GM19239 (cell line): Measurements from ENCODE around the gene IQCM.
"Not testable (repeated sequence)": the region's sequence is repeated elsewhere in the genome, so short reads cannot be mapped to it uniquely, and the experiment has no call there.

Experiments
- DNase-seq: peaks from one replicate; pipeline ENCODE4 v3.0.0; 2011; ENCODE audit warnings: low spot score; ENCODE audit not compliant: insufficient read length
- FAIRE-seq: peaks from 2 replicates; lab custom pipeline; 2011; peaks lifted over from hg19 to GRCh38; lab: Jason Lieb, UNC

Gene IQCM

DNA sequence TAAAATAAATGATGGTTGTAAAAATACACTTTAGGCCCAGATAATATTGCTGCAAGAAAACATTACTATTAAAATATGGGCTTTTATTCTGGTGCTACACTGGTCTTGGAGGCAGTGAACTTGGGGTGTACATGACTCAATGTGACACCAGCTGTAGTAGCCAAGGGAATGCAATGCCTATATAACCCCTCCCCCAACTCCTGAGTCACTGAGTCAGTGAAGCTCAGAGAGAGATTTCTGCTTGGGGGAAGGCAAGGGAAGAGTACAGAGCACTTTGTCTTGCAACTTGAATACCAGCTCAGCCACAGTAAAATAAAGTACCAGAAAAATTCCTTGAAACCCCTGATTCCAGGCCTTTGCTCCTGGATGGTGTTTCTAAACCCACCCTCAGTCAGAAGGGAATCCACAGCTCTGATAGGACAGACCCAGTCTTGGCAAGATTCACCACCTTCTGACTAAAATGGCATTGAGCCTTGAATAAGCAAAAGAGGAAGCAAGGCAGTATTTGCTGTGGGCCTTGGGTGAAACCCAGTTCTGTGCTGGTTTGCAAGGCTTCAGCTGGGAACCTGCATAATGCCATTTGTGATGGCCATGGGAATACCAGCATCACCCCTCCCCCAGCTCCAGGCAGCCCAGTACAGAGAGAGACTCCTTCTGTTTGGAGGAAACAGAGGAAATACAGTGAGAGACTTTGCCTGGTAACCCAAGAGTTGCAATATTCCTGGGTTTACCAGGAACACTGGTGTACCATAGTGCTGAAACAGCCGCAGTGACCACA, 209.9 kb downstream of the IQCM start:
- FAIRE-seq (no peak), DNase-seq (no peak)

DNA sequence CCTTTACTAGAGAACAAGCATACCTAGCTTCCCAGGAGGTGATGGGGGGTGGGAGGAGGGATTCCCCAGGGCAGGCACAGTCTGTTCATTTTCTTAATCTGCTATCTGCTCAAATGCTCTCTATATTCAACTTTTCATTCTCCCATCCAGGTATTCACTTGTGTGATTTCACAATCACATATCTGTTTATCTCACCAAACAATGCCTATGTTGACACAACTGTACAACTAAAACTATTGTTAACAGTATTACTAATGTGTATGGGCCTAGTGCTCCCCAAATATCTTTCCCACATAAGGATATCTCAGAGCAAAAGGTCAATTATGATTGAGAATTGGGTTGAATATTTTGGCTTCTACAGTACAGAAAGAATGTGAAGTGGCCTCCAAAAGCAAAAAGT, 210.8 kb downstream of the IQCM start:
- DNase-seq (no peak), FAIRE-seq (no peak)

DNA sequence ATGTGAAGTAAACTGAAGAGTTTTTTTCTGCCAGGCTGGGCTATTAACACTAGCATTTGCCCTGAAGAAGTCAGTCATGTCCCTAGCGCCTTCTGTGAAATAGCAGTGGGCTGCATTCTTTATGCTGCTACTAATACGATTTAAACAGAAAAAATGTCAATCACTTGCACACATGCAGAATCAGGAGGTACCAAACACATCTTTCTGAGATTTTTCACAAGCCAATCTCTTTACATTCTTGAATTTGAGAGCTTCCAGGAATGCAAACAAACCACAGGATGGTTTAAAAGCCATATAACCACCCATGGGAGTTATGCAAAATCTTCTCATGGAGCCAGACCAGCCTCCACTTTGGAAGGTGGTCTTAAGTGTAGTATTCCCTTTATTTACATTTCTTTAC, 220.1 kb downstream of the IQCM start:
- no peak for FAIRE-seq
- no peak for DNase-seq

DNA sequence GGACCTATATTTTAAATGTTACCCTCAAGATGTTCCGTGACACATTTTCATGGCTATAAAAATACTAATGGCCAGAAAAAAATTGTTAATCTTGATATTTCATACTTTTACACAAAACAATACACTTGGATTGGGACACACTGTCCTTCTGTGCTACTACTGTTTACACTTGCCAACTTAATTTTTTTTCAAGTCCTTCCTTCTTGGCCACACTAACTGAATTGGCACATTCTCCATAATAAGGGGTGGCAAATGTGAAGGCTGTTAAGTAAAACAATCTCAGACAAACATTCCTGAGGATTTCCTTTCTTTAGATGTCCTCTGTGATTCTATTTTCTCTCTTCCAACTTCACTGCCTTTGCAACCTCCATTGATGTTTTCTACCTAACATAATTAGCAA, 225.8 kb downstream of the IQCM start:
- DNase-seq: no peak
- FAIRE-seq: no peak

DNA sequence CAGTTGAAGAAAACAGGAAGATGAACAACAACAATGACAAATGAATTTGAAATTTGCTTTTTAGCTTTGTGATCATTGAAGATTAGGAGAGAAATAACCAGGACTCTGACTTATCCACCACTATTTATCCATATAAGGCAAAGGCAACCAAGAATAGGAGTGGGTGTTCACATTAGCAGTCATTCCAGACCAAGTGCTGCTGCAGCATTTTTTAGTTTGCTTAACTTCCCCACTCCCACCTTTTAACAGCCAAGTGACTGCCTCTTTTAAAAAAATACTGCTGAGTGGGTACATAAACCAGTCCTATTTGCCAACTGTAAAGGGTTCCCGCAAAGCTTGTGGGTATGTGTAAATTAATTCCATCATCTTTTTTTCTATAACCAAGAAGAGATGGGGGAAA, 230.9 kb downstream of the IQCM start:
- DNase-seq (no peak), FAIRE-seq (no peak)

DNA sequence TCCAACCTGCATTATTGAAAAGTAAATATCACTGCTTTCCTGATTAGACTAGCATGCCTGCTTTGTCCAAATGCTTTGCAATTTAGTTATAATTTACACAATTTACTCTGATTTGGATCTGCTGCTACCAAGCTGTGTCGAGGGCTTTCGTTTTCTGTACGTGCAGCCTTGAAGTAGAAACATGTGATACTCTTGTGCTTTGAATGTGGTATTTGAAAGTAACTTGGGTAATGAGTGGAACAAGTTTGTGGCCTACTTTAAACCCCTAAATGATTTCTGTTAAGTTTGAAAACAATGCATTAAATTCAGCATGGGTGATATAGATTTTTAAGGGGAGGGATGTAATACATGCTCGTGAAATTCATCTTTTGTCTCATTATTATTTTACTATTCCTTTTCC, 240.7 kb downstream of the IQCM start:
- no peak for FAIRE-seq
- no peak for DNase-seq

DNA sequence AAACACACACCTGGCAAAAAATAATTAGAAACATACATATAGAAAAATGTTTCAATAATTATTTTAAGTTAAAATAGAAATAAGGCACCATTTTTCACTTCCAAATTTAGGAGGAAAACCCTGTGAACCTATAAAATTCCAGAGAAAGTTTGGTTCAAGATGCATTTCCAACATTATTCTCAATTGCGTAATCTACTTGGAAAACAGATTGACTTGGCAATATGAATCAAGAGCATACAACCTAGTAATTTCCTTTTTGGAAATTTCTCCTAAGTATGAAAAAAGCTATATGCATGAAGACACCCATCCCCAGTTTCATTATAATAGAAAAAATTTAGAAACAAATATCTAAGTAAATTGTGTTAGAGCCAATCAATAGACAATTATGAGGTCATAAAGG, 242.9 kb downstream of the IQCM start:
- DNase-seq: no peak
- FAIRE-seq: no peak

DNA sequence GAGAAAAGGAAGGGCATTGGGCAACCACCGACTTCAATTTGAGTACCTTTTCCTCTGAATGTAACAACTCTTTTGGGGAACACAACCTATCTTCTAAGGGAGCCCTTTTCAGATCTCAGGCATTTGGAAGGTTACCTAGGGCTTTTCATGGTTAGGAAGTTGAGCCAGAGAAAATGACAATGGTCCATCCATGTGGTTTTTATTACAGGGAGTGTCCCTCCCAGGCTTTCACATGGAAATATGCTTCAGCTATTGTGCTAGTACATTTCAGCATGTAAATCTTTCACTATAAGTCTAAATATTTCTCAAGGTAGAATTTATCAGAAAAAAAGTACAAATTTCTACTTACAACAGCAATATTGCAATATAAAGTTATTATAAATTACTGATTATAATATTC, 259.8 kb downstream of the IQCM start:
- no peak for DNase-seq
- FAIRE-seq: no peak

DNA sequence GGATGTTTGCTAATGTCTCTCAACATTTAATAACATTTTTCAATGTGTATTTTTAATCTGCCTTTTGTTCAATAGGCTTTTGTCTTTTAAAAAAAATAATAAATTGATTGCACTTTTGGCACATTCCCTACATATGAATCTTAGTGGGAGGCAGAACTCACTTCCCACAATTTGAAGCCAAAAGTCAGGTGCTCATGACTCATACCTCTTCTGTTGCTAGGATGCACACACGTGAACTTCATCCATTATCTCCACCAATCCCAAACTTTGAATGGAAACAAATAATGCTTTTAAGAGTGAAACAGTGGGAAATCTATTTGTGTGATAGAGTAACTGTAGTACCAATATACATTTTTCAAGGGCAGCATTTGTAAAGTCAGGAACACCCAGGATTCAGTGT, 260.5 kb downstream of the IQCM start:
- FAIRE-seq: no peak

DNA sequence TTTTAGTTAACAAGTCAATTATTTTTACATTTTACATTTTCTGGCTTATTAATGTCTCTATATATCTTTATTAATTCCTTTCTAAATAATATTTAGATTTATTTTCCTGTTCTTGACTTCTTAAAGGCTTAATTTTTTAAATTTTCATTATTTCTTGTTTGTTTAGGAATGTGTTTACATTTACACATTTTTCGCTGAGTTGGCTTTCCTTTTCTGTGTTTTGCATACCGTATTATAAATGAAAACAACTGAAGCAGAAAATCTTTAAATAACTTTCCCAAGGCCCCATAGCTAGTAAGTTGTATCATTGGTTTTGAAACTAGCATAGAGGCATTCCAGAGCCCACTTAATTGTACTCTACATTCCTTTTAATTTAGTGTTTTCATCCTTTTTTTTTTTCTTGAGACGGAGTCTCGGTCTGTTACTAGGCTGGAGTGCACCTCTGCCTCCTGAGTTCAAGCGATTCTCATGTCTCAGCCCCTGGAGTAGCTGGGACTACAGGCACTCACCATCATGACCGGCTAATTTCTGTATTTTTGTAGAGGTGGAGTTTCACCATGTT, 261.6 kb downstream of the IQCM start:
- DNase-seq (no peak), FAIRE-seq (no peak)

More for the DNA sequence above, 260.5 kb downstream of the IQCM start:
- no peak for DNase-seq

DNA sequence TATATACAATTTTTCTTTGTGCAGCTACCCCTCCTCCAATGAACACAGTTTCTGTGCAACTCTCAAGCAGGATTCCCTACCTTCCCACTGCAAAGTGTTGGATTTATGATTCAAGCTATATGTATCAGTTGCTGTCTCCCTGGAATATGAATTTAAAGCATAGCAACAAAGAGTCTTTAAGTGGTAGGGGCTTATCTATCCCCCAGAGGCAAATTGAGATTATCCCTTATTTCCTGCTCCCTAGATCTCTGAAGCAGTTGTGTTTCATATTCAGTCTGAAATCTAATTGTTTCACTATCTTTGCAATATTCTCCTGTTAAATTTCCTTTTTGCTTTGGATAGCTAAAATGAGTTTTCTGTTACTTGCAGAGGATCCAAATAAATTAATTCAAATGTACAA, 263.0 kb downstream of the IQCM start:
- FAIRE-seq: no peak
- no peak for DNase-seq

DNA sequence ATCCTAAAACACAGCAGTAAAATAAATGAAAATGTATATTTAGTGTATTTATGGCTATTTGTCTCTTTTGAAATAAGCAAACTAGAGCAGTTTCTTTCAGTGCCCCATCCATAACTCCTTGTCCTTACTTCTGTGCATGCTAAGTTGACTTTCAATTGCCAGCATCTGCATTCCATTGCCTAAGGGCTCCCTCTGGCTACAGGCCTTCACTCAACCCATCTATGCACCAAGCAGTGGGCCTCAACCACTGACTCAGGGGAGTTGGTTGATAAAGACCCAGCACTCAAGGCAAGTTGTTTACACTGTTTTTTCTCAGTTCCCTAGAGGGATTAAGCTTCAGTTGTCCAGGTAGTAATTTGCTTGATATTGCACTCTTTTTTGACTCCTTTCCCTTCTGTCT, 265.7 kb downstream of the IQCM start:
- DNase-seq: no peak
- no peak for FAIRE-seq

DNA sequence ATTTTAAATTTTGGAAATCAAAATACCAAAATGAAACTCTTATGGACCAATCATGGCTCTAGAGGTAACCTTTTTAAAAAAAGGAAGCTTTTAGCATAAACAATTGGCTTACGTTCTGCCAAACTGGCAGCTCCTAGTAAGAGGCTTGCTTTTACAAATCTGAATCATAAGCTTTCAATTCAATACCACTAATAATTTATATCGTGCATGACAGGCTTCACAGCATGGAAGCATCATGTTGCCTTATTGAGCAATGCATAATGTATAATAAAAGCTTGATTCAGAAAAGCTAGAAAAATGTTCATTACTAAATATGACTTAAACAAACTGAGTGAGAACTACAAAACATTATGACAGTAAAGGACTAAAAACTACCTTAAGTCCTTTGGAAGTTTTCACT, 280.9 kb downstream of the IQCM start:
- no peak for FAIRE-seq
- no peak for DNase-seq

DNA sequence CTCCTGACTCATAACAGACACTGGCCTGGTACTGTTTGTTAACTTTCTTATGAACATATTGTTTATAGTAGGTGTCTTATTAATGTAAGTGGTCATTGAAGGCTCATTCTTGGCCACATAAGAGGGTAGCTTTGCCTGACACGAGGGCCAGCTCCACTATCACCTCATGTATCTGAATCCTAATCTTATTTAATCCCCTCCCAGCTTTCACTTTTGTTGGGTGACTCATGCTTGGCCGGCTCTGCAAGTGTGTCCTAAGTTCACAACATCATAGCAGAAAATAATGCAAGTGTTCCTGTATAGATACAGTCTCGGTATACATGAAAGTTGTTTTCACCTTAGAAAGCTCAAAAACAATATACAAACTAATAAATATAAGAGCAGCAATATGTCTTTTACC, 283.8 kb downstream of the IQCM start:
- FAIRE-seq (no peak), DNase-seq (no peak)

DNA sequence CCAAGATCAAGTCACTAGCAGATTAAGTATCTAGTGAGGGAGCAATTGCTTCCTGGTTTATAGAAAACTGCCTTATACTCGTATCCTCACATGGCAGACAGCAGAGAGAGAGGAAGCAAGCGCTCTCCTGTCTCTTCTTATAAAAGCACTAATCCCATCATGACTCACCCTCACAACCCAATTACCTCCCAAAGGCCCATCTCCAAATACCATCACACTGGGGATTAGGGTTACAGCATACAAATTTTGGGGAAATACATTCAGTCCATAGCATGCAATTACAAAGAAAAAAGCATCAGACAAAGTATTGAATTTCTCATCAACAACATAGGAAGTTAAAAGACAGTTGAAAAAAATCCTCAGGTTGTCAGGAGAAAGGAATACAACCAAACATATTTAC, 292.6 kb downstream of the IQCM start:
- no peak for DNase-seq
- no peak for FAIRE-seq

DNA sequence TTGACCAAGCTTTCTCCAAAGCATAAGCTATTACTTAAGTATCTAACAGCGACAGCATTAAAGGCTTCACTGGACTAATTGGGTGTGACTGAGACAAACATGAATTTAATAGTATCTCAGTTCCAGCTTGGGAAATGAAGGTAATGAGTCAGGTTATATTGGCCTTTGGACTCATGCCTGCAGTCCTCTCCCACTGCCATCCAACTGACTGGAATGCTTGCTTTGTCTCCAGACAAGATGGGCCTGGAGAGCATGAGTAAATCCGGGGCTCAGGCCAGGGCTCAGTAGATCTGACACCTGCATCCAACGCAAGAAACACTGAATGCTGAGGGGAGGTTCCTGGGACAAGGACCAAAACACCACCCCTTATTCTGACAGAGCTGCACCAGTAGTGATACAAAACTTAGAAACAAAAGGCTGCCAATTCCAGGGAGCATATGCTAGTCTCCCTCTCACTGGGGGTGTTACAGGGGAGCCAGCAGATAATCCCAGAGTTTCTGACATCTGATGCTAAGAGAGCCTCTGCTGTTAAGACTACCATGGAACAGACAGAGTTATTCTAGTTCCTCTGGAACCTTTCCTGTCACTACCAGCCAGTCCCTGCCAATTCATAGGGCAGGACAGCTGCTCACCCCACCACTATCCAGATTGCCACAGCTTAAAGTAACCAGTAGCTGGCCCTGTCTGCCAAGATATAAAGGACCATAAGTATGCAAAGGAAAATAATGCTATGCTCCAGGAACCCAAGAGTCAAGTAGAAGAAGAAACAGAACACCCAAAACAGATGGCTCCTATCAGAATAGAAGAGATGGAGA, 293.8 kb downstream of the IQCM start:
- no peak for DNase-seq
- FAIRE-seq: no peak

DNA sequence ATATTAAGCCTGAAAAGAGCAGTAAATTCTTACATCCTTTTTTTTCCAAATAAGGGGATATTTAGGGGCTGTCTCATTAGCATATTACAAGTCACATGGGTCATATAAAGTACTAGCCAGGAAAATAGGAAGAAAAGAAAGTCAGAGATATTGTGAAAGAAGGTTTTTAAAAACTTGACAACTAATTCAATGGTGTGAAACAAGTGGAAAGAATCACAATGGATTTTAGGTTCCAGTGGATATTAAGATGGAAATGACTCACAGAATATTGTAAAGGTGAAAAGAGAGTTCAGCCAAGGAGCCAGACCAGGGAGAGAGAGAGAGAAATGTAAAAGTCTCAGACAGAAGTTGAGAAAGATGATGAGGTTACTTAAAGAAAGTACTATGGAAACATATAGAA, 297.2 kb downstream of the IQCM start:
- DNase-seq (no peak), FAIRE-seq (no peak)

DNA sequence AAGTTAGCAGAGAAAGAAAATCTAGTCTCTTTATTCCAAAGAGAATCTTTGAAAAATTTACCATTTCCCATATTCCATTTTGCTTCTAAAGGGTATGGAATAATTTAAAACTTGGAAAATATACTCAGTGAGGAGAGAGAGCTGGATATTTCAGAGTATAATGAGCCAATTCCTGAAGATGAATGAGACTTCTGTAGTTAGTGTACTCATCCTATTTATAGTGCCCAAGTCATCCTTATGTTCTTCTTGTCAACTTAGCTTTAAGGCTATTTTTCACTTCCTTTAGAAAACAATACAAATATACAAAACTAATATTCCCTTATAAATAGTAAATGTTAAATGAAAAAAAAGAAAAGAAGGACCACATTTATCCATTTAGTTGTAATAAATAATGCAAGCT, 302.6 kb downstream of the IQCM start:
- FAIRE-seq (no peak), DNase-seq (no peak)

DNA sequence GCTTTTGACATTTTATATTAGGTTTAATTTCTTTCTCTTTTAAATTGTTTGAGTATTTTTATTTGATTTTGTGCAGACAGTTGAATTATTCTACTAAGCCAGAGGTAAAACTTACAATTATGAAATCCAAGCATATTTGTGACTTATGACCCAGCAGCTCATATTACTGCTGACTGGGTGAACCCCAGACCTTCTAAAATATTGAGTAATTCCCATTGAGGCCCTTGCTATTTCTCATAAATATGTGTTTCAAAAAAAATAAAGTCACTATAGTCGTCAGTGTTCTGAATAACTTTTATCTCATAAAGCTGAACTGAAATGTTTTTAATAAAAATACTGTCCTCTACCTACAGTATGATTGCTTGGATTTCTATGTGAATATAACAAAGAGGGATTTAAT, 303.1 kb downstream of the IQCM start:
- FAIRE-seq (no peak), DNase-seq (no peak)

DNA sequence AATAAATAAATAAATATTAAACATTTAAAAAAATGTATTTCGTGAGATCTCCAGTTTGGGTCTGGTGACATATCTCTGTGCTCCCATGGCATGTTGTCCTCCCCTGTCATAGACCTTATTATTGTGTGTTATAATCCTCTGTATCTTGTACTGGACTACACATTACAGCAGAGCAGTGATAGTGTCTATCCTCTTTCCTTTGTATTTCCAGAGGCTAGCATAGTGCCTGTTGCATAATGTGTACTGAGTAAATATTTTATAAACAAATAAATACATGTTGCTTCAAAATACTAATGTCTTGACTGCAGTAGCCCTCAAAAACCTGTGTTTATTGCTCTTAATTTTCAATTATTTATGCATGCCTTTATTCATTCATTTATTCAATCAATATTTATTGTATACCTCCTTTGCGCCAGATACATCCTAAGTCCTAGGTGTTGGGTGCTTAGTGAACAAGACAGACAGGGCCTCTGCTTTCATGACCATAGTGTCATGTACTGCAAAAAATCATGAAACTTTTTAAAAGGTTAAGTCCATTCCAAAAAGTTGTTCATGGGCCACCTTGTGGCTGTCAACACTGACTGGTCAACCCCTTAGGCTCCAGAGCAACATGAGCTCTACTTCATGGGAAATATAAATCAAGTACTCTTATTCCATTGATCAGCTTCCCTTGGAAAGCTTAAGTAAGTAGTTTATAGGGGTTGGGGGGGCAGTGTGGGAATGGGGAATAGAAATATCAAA, 303.9 kb downstream of the IQCM start:
- no peak for FAIRE-seq
- no peak for DNase-seq

DNA sequence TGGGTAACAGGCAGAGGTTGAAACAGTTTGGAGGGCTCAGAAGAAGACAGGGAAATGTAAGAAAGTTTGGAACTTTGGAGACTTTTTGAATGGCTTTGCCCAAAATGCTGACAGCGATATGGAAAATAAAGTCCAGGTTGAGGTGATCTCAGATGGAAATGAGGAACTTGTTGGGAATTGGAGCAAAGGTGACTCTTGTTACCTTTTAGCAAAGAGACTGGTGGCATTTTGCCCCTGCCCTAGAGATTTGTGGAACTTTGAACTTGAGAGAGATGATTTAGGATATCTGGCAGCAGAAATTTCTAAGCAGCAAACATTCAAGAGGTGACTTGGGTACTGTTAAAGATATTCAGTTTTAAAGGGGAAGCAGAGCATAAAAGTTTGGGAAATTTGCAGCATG, 308.3 kb downstream of the IQCM start:
- not testable (repeated sequence) for DNase-seq, FAIRE-seq
